Trophoblast cell (in vitro differentiated cells and primary cell): ENCODE measurements around the gene SRPX2.
A peak's percentile ranks its signal among the peaks of the same experiment; 100 is the strongest.

ENCODE experiments used
- DNase-seq, 2 donors: peaks; one replicate each; pipeline ENCODE4 v3.0.0-alpha.2; 2016
- H2AFZ ChIP-seq: 2 replicates; pipeline ENCODE4 v1.6.1; 2013; ENCODE audit warnings: low read length, moderate library complexity, mild to moderate bottlenecking; ENCODE audit not compliant: insufficient read depth, poor library complexity
- H2AK5ac ChIP-seq: 2 replicates; pipeline ENCODE4 v1.6.1; 2013; ENCODE audit warnings: mild to moderate bottlenecking, low read length
- H2BK120ac ChIP-seq: 2 replicates; pipeline ENCODE4 v1.6.1; 2013; ENCODE audit warnings: low read length, mild to moderate bottlenecking, moderate library complexity; ENCODE audit not compliant: insufficient read depth, poor library complexity
- H2BK12ac ChIP-seq: 2 replicates; pipeline ENCODE4 v1.6.1; 2013; ENCODE audit warnings: mild to moderate bottlenecking, low read length, moderate library complexity
- H2BK5ac ChIP-seq: 2 replicates; pipeline ENCODE4 v1.6.1; 2013; ENCODE audit warnings: low read length, low read depth, moderate library complexity, mild to moderate bottlenecking; ENCODE audit not compliant: poor library complexity
- H3K14ac ChIP-seq: 2 replicates; pipeline ENCODE4 v1.6.1; 2013; ENCODE audit warnings: mild to moderate bottlenecking, low read length
- H3K18ac ChIP-seq: 2 replicates; pipeline ENCODE4 v1.6.1; 2013; ENCODE audit warnings: mild to moderate bottlenecking, low read length
- H3K23ac ChIP-seq: 2 replicates; pipeline ENCODE4 v1.6.1; 2013; ENCODE audit warnings: low read length
- H3K27ac ChIP-seq: 2 replicates; pipeline ENCODE4 v1.5.1; 2013; ENCODE audit warnings: low read depth, mild to moderate bottlenecking, inconsistent platforms, low read length, moderate library complexity
- H3K27me3 ChIP-seq: 2 replicates; pipeline ENCODE4 v1.6.1; 2013; ENCODE audit warnings: inconsistent platforms, mild to moderate bottlenecking, low read length, moderate library complexity; ENCODE audit not compliant: insufficient read depth
- H3K36me3 ChIP-seq, 2 experiments: 1 replicate in 1 of 2; 2 replicates in 1 of 2; pipeline ENCODE4 v1.6.1; 2013; ENCODE audit warnings: low read length in 2 of 2, mild to moderate bottlenecking in 2 of 2, moderate library complexity in 1 of 2; ENCODE audit not compliant: insufficient read depth in 2 of 2, control insufficient read depth in 1 of 2
- H3K4ac ChIP-seq: 2 replicates; pipeline ENCODE4 v1.6.1; 2013; ENCODE audit warnings: low read depth, mild to moderate bottlenecking, low read length, moderate library complexity
- H3K4me1 ChIP-seq, 2 experiments: 1 replicate in 1 of 2; 2 replicates in 1 of 2; pipeline ENCODE4 v1.6.1; 2013; ENCODE audit warnings: low read length in 2 of 2, mild to moderate bottlenecking in 2 of 2, moderate library complexity in 1 of 2; ENCODE audit not compliant: insufficient read depth in 2 of 2, control insufficient read depth in 1 of 2
- H3K4me2 ChIP-seq: 2 replicates; pipeline ENCODE4 v1.6.1; 2013; ENCODE audit warnings: inconsistent platforms, mild to moderate bottlenecking, low read length, moderate library complexity
- H3K4me3 ChIP-seq: 2 replicates; pipeline ENCODE4 v1.5.1; 2013; ENCODE audit warnings: mild to moderate bottlenecking, low read depth, low read length, inconsistent platforms
- H3K79me1 ChIP-seq: one replicate; pipeline ENCODE4 v1.6.1; 2013; ENCODE audit warnings: low read length
- H3K79me2 ChIP-seq: 2 replicates; pipeline ENCODE4 v1.6.1; 2013; ENCODE audit warnings: low read length, mild to moderate bottlenecking; ENCODE audit not compliant: control insufficient read depth, insufficient read depth, poor library complexity
- H3K9ac ChIP-seq: 2 replicates; pipeline ENCODE4 v1.6.1; 2013; ENCODE audit warnings: mild to moderate bottlenecking, low read length
- H3K9me3 ChIP-seq: 2 replicates; pipeline ENCODE4 v1.6.1; 2013; ENCODE audit warnings: low read depth, mild to moderate bottlenecking, control low read depth, inconsistent platforms, low read length; ENCODE audit not compliant: insufficient read depth
- H4K12ac ChIP-seq: 2 replicates; pipeline ENCODE4 v1.6.1; 2013; ENCODE audit warnings: low read depth, mild to moderate bottlenecking, low read length, moderate library complexity
- H4K8ac ChIP-seq: 2 replicates; pipeline ENCODE4 v1.6.1; 2013; ENCODE audit warnings: low read depth, mild to moderate bottlenecking, low read length, moderate library complexity
- H4K91ac ChIP-seq: one replicate; pipeline ENCODE4 v1.6.1; 2013; ENCODE audit warnings: low read depth, mild to moderate bottlenecking, low read length, moderate library complexity
- WGBS: extraction: QIAGEN DNeasy Blood & Tissue Kit; methylation state at CpG from one replicate; pipeline ENCODE4 v1.1.7; 2013; ENCODE audit warnings: missing lambda C conversion rate; ENCODE audit not compliant: insufficient read length, insufficient coverage; ENCODE audit errors: extremely low coverage; 5-methylcytosine and 5-hydroxymethylcytosine counted together

SRPX2 gene

DNA sequence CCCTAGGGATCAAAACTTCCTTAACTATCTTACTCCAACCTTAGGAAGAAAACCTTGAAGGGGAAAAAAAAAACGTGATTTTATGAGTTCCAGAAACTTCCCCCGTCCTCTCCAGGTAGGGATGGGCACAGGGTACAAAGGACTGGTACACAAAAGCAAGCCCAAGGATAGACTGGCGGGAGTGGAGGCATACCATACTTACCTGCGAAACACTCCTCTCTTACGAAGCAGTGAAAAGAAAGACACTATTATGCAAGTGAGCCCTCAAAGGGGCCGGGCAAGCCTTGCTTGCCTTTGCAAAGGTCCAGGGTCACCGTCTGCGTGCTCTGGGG lies 8.0 kb upstream of the SRPX2 start:
- H3K27ac ChIP-seq = peak overlapping the region; percentile 62
- peak overlapping the region; percentile 75 for H3K14ac ChIP-seq
- H3K9me3 ChIP-seq = no peaks in the 10 kb centered on the region
- peak overlapping the region; percentile 81 for H3K4me2 ChIP-seq
- peak overlapping the region; percentile 75 for H2BK120ac ChIP-seq
- peak overlapping the region; percentile 96 for H3K9ac ChIP-seq
- WGBS = no CpG with 5 or more reads among the region's 8 CpGs
- no peak overlapping the region for H3K23ac ChIP-seq
- peak overlapping the region; percentile 74 for H4K12ac ChIP-seq
- peak overlapping the region; percentile 93 for H3K4ac ChIP-seq
- no peak overlapping the region for H2AK5ac ChIP-seq
- peak overlapping the region; percentile 95 for H3K18ac ChIP-seq
- H2AFZ ChIP-seq = peak overlapping the region; percentile 59
- no peak overlapping the region for H2BK12ac ChIP-seq
- H3K4me1 ChIP-seq = peaks cover 0 to 4% of the 10 kb centered on the region in 2 experiments
- peak overlapping the region; percentile 93 for H4K91ac ChIP-seq
- H3K79me1 ChIP-seq = peaks cover 7% of the 10 kb centered on the region
- no peaks in the 10 kb centered on the region for H3K27me3 ChIP-seq
- peak overlapping the region; percentile 73 for H2BK5ac ChIP-seq
- H3K79me2 ChIP-seq = peaks cover 6% of the 10 kb centered on the region
- DNase-seq = peak in 1 of 2 donors; percentile 28
- peak overlapping the region; percentile 87 for H3K4me3 ChIP-seq
- H3K36me3 ChIP-seq = peaks cover 3 to 5% of the 10 kb centered on the region in 2 experiments
- peak overlapping the region; percentile 98 for H4K8ac ChIP-seq

DNA sequence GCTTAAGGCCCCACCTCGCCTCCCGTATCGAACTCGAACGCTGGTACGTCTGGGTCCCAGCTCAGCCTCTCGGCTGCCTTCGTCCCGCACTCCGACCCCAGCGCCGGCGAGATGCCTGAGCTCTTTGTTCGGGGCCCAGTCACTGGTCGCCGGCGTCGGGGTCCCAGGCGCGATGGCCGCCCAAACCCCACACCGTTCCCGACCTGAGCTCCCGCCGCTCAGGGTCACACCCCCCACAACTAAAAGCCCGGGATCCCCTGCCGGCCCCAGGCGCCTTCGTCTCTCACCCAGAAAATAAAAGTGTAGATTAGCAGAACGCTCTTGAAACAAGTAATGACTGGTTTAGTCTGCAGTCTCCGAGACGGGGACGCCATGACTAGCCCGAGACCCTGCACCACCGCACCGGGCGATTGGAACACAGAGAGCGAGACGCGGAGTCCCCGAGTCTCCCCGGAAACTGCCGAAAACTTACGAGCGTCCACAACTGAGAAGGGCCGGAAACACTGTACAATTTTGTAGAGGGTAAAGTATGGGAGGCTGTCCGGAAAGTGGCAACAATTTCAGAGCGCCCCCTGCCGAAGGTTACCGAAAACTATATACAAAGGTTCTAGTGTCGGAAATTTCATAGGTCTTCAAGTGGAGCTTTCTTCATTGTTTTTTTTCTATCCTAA lies 7.5 kb upstream of the SRPX2 start, which contains the start of gene TSPAN6:
Gene TSPAN6 (minus strand): TSS at position 486 of the 671 bp plus-strand sequence. CDS start 112 bp downstream, at position 374.
- no peak within 1 kb of the TSS for H2BK12ac ChIP-seq
- H3K14ac ChIP-seq = peak within 1 kb of the TSS; percentile 75
- H3K18ac ChIP-seq = peak within 1 kb of the TSS; percentile 95
- peak within 1 kb of the TSS; percentile 75 for H2BK120ac ChIP-seq
- peak within 1 kb of the TSS; percentile 93 for H4K91ac ChIP-seq
- peak within 1 kb of the TSS; percentile 93 for H3K4ac ChIP-seq
- H4K8ac ChIP-seq = peak within 1 kb of the TSS; percentile 98
- peaks cover 7% of the 10 kb centered on the region for H3K79me1 ChIP-seq
- no peaks in the 10 kb centered on the region for H3K27me3 ChIP-seq
- peak within 1 kb of the TSS; percentile 87 for H3K4me3 ChIP-seq
- no peaks in the 10 kb centered on the region for H3K9me3 ChIP-seq
- H3K36me3 ChIP-seq = peaks cover 3 to 5% of the 10 kb centered on the region in 2 experiments
- H3K79me2 ChIP-seq = peaks cover 6% of the 10 kb centered on the region
- H2AK5ac ChIP-seq = no peak within 1 kb of the TSS
- WGBS = no CpG with 5 or more reads among the region's 51 CpGs
- peak within 1 kb of the TSS; percentile 73 for H2BK5ac ChIP-seq
- H3K27ac ChIP-seq = peak within 1 kb of the TSS; percentile 62
- peak within 1 kb of the TSS; percentile 74 for H4K12ac ChIP-seq
- peaks cover 0 to 4% of the 10 kb centered on the region in 2 experiments for H3K4me1 ChIP-seq
- H2AFZ ChIP-seq = peak within 1 kb of the TSS; percentile 59
- peak; percentile 68 to 87 for DNase-seq
- H3K23ac ChIP-seq = no peak within 1 kb of the TSS
- peak within 1 kb of the TSS; percentile 96 for H3K9ac ChIP-seq
- peak within 1 kb of the TSS; percentile 81 for H3K4me2 ChIP-seq

DNA sequence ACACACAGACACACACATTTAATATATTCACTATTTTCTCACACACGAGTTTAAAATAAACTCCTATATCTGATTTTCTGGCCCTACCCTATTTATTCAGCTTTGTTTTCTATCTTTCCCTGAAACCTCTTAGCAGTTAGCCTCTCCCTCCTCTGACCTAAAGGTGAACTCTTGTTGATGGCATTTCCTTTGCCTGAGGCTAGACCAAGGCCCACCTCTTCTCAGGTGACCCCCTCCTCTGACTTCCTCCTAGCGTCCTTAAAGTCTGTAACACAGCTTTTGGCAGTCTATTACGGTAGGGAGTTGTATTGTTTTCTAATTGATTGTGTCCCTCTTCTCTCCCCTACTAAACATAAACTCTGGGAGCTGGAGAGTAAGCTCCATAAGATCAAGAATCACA lies 1.7 kb upstream of the SRPX2 start:
- Histone ChIP-seq H3K18ac (no peak overlapping the region), H4K8ac (no peak overlapping the region), H3K9ac (no peak overlapping the region), H2AFZ (no peak overlapping the region), H3K4me3 (no peak overlapping the region), H3K27me3 (no peaks in the 10 kb centered on the region), H2BK120ac (no peak overlapping the region), H3K36me3 (no peaks in the 10 kb centered on the region), H3K4me1 (peaks cover 2 to 10% of the 10 kb centered on the region in 2 experiments), H2BK5ac (no peak overlapping the region), H3K9me3 (no peaks in the 10 kb centered on the region), H3K27ac (no peak overlapping the region), H2BK12ac (no peak overlapping the region), H4K12ac (no peak overlapping the region), H3K23ac (no peak overlapping the region), H3K4ac (no peak overlapping the region), H3K79me1 (no peaks in the 10 kb centered on the region), H3K4me2 (no peak overlapping the region), H4K91ac (no peak overlapping the region), H3K14ac (no peak overlapping the region), H2AK5ac (no peak overlapping the region), H3K79me2 (no peaks in the 10 kb centered on the region)
- no peak for DNase-seq
- WGBS = 100% methylated on average over 1 of the region's 3 CpGs

DNA sequence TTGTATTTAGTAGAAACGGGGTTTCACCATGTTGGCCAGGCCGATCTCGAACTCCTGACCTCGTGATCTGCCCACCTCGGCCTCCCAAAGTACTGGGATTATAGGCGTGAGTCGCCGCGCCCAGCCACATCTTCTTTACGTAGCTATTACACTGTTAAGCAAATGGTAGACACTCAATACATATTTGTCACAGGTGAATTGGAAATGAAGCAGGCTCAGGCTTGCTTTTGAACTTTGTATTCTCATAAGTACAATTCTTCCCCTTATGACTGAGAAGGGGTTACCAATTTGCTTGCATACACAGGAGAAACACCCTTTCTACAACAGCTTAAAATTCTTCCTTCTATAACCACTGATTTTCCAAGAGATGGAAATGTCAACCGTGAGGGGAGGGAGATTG lies 787 bp upstream of the SRPX2 start:
- no peaks in the 10 kb centered on the region for H3K79me2 ChIP-seq
- DNase-seq = no peak
- H4K12ac ChIP-seq = no peak overlapping the region
- H3K27ac ChIP-seq = no peak overlapping the region
- H3K9me3 ChIP-seq = no peaks in the 10 kb centered on the region
- H3K4me2 ChIP-seq = no peak overlapping the region
- no peaks in the 10 kb centered on the region for H3K36me3 ChIP-seq
- H2AFZ ChIP-seq = no peak overlapping the region
- H3K9ac ChIP-seq = no peak overlapping the region
- H3K23ac ChIP-seq = no peak overlapping the region
- H3K4ac ChIP-seq = no peak overlapping the region
- H3K18ac ChIP-seq = no peak overlapping the region
- H3K4me1 ChIP-seq = peaks cover 2 to 10% of the 10 kb centered on the region in 2 experiments
- no peak overlapping the region for H4K8ac ChIP-seq
- no peak overlapping the region for H3K4me3 ChIP-seq
- H2BK5ac ChIP-seq = no peak overlapping the region
- no peak overlapping the region for H4K91ac ChIP-seq
- no peak overlapping the region for H2BK120ac ChIP-seq
- WGBS = no CpG with 5 or more reads among the region's 11 CpGs
- H3K14ac ChIP-seq = no peak overlapping the region
- H3K79me1 ChIP-seq = no peaks in the 10 kb centered on the region
- H3K27me3 ChIP-seq = no peaks in the 10 kb centered on the region
- no peak overlapping the region for H2AK5ac ChIP-seq
- no peak overlapping the region for H2BK12ac ChIP-seq
